ENCODE measurements around the gene FAAP100.

- TF ChIP-seq POLR2A (IDR thresholded peaks at IDR 0.05) (no peak), CTCF (IDR thresholded peaks at IDR 0.05) (no peak)
Measured at GRCh38 chr17:81582341-81582740, 30.2 kb upstream of the FAAP100 start.
